GM18526 (cell line): ENCODE data around the gene APOE.

Experiments
- POLR2A ChIP-seq: IDR thresholded peaks from 3 replicates; pipeline ENCODE4 v1.6.1; 2011; ENCODE audit not compliant: insufficient read length; ENCODE audit errors: extremely low read depth

The APOE gene

DNA sequence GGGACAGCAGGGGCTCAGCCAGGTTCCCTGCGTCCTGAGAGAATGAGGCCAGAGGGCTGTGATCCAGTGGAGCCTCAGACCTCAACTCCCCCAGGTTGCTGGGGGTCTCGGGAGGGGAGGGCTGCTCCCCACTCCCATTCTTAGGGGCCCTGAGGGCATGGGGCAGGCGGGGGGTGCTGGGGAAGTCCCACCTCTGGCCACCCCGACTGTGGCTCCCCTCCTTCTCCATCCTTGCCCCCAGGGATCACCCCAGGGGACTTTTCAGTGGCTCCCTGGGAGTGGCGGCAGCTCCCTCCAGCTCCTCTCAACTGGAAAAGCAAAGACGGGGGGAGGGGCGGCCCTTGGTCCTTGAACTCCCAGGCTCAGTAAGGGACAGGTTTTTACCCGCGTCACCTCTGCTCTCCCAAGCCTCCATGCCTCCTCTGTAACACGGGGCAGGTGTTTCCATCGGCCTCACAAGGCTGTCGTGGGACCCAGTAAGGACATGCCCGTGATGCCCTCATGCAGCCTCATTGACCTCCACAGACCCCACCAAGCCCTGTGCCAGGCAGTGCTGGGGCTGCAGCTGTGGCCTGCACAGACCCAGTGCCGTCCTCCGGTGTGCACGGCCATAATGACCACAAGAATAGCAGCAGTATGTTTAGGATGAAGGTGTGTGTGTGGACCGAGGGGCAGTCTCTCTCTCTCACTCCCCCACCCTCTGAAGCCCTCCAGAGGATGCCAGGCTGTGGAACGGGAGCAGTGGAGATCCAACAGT lies 26.1 kb upstream of the APOE start:
- TF ChIP-seq POLR2A, result no peak

DNA sequence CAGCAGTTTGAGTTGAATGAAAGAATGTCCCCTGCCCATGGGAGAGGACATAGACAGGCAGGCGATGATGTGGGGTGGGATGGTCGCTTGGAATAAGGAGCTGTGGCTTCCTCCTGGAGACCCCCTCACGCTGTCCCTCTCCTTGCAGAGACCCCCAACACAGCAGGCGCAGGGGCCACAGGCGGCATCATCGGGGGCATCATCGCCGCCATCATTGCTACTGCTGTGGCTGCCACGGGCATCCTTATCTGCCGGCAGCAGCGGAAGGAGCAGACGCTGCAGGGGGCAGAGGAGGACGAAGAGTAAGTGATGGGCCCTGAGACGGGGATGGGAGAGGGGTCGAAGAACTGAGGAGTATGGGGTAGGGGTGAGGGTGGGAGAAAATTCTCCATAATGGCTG lies 23.5 kb upstream of the APOE start:
- no peak for TF ChIP-seq POLR2A

DNA sequence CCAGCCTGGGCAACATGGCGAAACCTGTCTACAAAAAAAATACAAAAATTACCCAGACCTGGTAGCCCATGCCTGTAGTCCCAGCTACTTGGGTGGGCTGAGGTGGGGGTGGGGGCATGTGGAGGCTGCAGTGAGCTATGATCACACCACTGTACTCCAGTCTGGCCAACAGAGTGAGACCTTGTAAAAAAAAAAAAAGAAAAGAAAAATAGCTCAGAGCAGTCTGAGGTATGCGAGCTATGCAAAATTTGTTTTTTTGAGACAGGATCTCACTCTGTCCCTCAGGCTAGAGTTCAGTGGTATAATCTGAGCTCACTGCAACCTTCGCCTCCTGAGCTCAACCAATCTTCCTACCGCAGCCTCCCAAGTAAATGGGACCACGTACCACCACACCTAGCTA lies 21.7 kb upstream of the APOE start:
- TF ChIP-seq POLR2A, result no peak

DNA sequence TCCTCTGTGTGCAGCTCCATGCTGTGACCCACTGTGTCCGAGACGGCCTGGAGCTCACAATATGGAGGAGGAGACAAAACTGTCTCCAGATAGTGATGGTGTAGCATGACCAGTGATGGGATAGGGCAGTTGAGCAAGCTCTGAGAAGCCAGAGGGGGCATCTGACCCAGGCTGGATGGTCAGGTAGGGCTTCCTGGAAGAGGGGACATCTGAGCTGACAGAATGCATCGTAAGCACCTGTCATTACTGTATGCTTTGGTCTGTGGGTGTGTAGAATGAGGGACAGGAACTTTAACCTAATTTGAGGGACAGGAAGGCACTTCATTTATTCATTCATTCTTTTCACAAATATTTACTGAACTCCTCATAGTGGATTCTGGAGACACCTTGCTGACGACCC lies 21.0 kb upstream of the APOE start:
- TF ChIP-seq POLR2A, result no peak

DNA sequence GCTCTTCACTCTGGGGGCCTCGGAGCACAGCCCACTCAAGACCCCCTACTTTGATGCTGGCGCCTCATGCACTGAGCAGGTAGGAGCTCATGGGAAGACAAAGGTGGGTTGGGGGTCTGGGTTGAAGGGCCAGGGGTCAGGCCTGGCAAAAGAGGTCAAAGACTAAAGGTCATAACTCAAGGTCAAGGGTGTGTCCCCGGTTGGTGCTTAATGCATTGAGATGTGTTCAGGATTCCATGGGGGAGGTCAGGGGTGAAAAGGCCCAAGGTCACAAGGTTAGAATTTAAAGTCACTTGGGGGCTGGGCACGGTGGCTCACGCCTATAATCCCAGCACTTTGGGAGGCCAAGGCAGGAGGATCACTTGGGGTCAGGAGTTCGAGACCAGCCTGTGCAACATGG lies 19.5 kb upstream of the APOE start:
- TF ChIP-seq POLR2A, result no peak

DNA sequence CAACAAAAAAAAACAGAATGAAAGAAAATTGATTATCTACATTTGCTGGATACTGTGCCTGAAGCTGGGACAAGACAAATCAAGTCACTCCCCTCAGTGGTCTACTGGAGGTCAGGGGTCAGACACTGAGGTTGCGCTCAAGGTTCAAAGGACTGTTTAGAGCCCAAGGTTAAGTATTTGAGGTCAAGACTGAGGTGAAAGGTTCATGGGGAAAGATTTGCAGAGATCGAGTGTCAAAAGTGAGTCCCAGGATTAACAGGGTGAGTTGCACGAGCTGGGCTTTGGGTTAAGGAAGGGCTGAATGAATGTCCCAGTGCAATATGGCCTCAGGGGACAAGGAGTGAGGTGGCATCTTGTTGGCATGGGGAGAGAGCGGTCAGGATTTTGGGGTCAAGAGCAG lies 17.9 kb upstream of the APOE start:
- no peak for TF ChIP-seq POLR2A

DNA sequence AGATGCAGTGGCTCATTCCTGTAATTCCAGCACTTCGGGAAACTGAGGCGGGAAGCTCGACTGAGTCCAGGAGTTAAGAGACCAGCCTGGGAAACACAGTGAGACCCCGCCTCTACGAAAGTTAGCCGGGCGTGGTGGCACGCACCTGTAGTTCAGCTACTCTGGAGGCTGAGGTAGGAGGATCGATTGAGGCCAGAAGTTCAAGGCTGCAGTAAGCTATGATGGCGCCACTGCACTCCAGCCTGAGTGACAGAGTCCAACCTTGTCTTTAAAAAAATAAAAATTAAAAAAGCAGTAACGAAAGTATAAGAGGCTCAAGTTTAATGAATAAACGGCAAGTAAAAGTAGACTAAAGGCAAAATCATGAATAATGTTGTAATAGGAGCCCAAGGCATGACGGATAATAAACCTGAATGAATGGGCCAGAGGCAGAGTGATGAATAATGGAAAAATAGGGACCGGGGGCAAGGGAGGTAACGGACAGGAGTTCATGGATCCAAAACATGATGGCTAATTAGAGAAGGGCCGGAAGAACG lies 15.7 kb upstream of the APOE start:
- no peak for TF ChIP-seq POLR2A

DNA sequence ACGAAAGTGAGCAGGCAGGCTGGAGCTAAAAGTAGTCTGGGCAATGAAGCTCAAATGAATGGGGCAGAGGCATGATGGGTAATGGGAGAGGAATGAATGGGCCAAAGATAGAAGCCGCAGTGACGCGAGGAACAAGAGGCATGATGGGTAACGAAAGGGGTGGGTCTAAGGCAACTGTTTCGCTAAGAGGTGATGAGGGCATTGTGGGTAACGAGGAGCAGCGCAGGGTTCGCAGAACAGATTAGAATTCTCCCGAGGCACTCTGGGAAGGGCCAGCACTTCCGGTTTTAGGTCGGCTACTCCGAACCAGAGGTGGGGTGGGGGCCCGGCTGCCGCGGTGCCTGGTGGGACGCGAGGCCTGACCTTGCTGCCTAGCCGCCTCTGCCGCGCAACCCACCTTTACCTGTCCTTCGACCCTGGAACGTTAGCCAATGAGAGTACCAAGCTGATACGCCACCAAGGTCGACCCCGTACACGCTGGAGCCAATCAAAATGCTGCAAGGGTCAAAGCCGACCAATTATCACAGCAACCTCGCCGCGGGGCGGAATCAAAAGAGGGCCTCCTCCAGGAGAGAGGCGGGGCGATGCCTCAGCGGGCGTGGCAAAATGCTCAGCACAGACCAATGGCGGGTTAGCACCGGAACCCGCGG lies 15.1 kb upstream of the APOE start:
- peak; percentile 54 for TF ChIP-seq POLR2A

DNA sequence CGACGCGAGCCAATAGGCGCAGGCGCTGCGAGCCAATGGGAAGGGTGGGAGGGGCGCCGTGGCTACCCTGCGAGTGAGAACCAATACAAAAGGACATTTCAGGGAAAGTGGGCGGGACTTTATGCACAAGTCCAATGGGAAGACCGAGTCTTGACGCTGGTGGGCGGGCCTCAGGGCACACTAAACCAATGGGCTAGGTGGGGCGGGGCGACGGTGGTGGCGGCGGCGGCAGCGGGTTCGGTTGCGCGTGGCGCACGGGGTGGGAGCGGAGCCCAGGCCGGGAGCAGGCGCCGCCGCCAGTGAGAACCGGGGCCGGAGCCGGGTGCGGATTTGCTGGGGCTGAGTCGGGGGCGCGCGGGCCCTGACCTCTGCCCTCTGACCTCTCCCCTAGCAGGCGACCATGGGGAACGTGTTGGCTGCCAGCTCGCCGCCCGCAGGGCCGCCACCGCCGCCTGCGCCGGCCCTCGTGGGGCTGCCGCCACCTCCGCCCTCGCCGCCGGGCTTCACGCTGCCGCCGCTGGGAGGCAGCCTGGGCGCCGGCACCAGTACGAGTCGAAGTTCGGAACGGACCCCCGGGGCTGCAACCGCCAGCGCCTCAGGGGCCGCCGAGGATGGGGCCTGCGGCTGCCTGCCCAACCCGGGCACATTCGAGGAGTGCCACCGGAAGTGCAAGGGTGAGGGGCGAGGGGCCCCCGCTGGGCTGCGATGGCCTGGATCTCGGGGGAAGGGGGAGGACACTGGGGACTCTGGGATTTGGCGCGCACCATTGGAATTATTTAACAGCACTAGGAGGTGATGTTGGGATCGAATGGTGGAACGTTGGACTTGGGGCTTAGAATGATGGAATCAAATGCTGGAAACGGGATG lies 14.3 kb upstream of the APOE start, which contains the start of gene TOMM40:
TSS of gene TOMM40 (plus strand) at position 239 of the 867 bp plus-strand sequence. CDS start at position 401, 162 bp downstream.
- peak; percentile 61 for TF ChIP-seq POLR2A

DNA sequence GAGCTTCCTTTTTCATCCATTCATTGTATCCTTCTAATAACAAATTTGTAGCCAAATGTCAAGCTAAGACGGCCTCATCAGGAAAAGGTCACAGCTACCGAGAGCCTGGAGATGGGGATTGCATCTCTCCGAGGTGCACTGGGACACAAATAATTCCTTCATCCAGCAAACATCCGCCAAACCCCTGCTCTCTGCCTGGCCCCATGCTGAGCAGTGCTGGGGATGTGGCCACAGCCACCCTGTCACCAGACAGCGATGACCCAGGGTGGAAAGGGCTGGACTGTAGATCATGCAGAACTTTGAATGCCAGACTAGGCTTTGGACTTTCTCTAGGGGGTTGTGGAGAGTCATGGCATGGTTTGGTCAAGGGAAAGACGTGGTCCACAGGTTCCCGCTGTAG lies 12.7 kb upstream of the APOE start:
- TF ChIP-seq POLR2A, result no peak

DNA sequence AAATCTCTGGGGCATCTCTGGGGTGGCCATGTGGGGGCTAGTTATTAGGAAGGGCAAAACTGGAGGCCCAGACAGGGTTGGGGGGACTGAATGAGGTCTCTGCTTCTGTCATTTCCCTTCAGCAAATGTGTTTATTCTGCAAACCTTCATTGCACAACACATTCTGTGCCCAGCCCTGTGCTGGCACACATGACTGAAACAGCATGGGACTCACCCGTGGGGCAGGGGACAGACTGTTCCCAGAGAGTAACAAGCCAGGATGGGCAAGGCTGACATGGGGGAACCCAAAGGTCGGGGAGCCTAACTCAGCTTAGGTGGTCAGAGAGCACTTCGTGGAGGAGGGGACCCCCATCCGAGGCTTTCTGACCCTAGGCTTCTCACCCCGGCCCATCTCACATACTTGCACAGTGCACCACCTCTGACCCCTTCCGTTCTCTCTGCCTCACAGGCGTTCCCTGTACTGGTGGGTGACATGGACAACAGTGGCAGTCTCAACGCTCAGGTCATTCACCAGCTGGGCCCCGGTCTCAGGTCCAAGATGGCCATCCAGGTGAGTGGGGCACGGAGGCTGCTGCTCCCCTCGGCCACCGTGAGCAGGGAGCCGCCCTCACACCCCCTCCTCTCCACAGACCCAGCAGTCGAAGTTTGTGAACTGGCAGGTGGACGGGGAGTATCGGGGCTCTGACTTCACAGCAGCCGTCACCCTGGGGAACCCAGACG lies 12.1 kb upstream of the APOE start:
- TF ChIP-seq POLR2A, result no peak

DNA sequence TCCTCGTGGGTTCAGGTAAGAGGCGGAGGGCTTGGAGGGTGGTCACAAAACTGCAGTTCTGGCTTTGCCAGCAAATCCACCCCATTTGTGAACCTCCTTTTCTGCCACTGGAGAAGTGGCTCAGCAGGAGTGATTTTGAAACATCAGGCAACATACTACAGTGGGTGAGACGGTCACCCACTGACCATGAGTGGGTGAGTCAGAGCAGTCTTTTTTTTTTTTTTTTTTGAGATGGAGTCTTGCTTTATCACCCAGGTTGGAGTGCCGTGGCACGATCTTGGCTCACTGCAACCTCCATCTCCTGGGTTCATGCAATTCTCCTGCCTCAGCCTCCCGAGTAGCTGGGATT lies 11.6 kb upstream of the APOE start:
- no peak for TF ChIP-seq POLR2A

DNA sequence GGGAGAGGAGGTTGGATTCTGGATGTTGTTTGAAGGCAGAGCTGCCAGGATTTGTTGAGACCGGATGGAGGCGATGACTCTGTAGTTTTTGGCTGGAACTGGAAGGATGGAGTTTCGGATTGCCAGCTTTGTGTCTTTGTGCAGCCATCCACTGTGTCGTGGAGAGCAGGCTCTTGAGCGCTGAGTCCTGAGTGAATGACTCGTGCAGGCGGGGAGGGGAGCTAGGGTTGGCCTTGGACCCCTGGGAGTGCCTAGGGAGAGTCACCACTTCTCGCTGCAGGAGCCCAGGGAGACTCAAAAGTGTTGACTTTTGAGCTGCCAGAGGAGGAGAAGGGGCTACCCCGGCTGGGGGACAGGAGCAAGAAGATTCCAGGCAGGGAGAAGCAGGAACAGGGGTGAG lies 10.7 kb upstream of the APOE start:
- no peak for TF ChIP-seq POLR2A

DNA sequence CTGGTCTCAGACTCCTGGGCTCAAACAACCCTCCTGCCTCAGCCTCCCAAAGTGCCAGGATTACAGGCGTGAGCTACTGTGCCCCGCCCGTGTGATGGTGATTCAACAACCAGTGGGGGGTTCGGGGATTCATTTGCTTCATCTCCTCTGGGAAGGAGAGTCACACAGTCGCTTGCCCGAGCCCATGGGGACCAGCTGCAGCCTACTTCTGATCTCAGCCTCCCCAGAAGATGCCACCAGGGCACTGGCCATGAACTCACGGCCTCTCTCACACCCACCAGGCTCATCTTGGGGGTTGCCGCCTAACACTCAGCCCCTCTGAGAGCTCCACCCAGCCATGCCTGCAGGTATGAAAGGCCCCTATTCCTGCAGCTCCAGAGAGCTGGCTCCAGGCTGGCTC lies 7.8 kb upstream of the APOE start:
- no peak for TF ChIP-seq POLR2A
